ENCODE data around the gene PGPEP1.

Gene PGPEP1

GRCh38 chr19:18300930-18301717, 39.3 kb upstream of the PGPEP1 start:
- peak overlapping the region; percentile 17 to 76 (median 72) for H3K27ac Mint-ChIP-seq
- peaks cover 7% of the 10 kb centered on the region for H3K27me3 Mint-ChIP-seq (ENCODE audit: low read depth)
- H3K9me3 Mint-ChIP-seq = no peaks in the 10 kb centered on the region
- H3K4me3 Mint-ChIP-seq = no peak overlapping the region
- no peak for TF ChIP-seq CTCF (IDR thresholded peaks at IDR 0.05; ENCODE audit: unreplicated experiment in 3 of 3)
- peaks cover 18% of the 10 kb centered on the region for H3K4me1 Mint-ChIP-seq
- no peaks in the 10 kb centered on the region for H3K36me3 Mint-ChIP-seq (ENCODE audit: low read depth)

DNA sequence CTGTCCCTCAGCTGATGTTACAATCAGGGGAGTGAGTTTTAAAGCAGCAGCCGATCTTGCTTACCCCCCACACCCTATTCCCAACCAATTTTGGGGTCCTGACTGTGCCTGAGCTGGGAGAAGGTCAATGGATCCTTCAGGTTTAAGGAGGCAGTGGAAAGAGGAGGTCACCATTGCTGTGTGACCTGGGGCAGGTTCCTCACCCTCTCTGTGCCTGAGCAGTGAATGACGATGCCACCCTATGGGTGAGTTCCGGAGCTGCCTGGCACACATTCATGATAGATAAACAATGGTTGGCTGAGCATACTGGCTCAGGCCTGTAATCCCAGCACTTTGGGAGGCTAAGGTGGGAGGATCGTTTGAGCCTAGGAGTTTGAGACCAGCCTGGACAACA, 38.7 kb upstream of the PGPEP1 start:
- Mint-ChIP-seq H3K4me3 (no peak overlapping the region), H3K27ac (peak overlapping the region; percentile 17 to 76 (median 72)), H3K4me1 (peaks cover 20% of the 10 kb centered on the region), H3K36me3 (ENCODE audit: low read depth) (peaks cover 2% of the 10 kb centered on the region), H3K27me3 (ENCODE audit: low read depth) (peaks cover 7% of the 10 kb centered on the region), H3K9me3 (no peaks in the 10 kb centered on the region)
- TF ChIP-seq CTCF (IDR thresholded peaks at IDR 0.05; ENCODE audit: unreplicated experiment in 3 of 3) = no peak

- Mint-ChIP-seq H3K27me3 (ENCODE audit: low read depth) (peaks cover 7% of the 10 kb centered on the region), H3K36me3 (ENCODE audit: low read depth) (peaks cover 11% of the 10 kb centered on the region), H3K9me3 (no peaks in the 10 kb centered on the region), H3K4me1 (peaks cover 26% of the 10 kb centered on the region), H3K27ac (peak overlapping the region; percentile 99 to 100 (median 100)), H3K4me3 (peak overlapping the region; percentile 67 to 80 (median 79))
- TF ChIP-seq CTCF (IDR thresholded peaks at IDR 0.05; ENCODE audit: unreplicated experiment in 3 of 3) = no peak
These were observed 36.3 kb upstream of the PGPEP1 start for GRCh38 chr19:18304208-18304457.

DNA sequence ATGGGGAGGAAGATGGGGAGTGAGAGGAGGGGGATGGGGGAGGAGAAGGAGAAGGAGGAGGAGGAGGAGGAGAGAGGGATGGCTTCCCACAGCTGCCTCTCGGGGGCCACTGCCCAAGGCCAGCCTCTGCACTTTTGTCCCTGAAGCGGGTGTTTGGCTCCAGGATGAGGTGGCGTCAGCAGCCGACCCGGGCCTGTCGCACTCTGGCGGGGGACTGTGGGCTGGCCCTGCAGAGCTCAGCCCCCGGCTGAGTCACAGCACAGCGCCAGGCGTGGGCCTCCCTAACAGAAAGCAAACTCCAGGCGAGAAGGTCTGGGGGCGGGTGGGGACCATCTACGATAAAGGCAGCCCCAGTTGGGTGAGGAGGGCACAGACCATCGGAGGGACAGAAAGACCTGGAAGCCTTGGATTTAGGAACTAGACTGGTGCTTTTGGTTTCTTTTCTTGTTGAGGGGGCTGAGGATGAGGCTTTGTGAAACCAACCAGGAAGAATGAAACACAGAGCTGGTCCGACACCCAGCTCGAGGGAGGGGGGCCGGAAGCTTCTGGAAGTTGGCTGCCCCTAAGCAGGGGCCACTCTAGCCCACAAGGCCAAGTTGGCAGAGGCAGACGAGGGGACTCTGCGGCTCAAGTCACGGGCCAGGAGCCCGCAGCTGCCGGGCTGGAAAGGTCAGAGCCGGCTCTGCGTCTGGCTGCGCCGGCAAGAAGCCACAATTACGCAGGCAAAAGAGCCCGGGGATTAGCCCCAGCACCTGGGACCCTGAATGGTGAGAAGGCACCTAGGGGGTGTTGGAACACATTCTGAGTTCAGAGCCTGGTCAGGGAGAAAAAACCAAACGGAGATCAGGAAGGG, 35.7 kb upstream of the PGPEP1 start:
- Mint-ChIP-seq H3K9me3 (no peaks in the 10 kb centered on the region), H3K4me1 (peaks cover 26% of the 10 kb centered on the region), H3K27me3 (ENCODE audit: low read depth) (peaks cover 7% of the 10 kb centered on the region), H3K4me3 (peak overlapping the region; percentile 79 to 85 (median 80)), H3K36me3 (ENCODE audit: low read depth) (peaks cover 11% of the 10 kb centered on the region), H3K27ac (peak overlapping the region; percentile 99 to 100 (median 100))
- no peak for TF ChIP-seq CTCF (IDR thresholded peaks at IDR 0.05; ENCODE audit: unreplicated experiment in 3 of 3)

DNA sequence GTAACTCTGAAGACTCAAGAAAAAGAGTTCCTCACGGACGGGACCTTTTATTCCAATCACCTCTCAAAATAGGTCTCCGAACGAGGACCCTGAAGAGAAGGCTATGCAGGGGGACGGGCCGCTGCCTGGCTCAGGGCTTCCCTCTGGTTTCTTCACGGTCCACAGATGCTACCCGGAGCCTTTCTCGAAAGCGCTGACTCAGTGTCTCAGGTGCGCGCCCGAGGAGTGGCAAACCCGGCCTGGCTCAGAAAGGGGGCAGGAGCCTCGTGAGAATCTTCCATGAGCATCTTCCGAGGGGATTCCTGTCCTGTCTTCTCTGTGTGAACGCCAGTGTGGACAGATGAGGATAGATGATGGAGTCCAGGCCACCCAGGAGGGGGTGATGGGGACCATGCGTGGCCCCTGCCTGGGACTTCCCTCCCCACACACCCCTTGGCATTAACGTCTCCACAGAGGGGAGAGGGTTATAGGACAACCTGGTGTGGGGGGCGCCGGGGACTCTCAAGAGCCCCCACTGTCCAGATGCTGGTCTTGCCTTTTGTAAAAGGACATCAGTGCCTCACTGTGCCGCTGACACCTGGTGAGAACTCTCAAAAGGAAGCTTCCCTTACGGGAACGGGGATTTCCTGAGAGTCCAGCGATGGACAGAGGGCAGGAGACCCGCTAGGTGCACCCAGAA, 34.0 kb upstream of the PGPEP1 start:
- H3K27me3 Mint-ChIP-seq (ENCODE audit: low read depth) = peaks cover 7% of the 10 kb centered on the region
- H3K36me3 Mint-ChIP-seq (ENCODE audit: low read depth) = peaks cover 11% of the 10 kb centered on the region
- H3K4me1 Mint-ChIP-seq = peaks cover 26% of the 10 kb centered on the region
- H3K27ac Mint-ChIP-seq = peak overlapping the region; percentile 87 to 100 (median 100)
- no peak for TF ChIP-seq CTCF (IDR thresholded peaks at IDR 0.05; ENCODE audit: unreplicated experiment in 3 of 3)
- H3K9me3 Mint-ChIP-seq = no peaks in the 10 kb centered on the region
- no peak overlapping the region for H3K4me3 Mint-ChIP-seq
